Measurements from ENCODE around the gene ZNF236.
A peak's percentile ranks its signal among the peaks of the same experiment; 100 is the strongest.
"Not testable (repeated sequence)": the region's sequence is repeated elsewhere in the genome, so short reads cannot be mapped to it uniquely, and the experiment has no call there.

ZNF236 gene

DNA sequence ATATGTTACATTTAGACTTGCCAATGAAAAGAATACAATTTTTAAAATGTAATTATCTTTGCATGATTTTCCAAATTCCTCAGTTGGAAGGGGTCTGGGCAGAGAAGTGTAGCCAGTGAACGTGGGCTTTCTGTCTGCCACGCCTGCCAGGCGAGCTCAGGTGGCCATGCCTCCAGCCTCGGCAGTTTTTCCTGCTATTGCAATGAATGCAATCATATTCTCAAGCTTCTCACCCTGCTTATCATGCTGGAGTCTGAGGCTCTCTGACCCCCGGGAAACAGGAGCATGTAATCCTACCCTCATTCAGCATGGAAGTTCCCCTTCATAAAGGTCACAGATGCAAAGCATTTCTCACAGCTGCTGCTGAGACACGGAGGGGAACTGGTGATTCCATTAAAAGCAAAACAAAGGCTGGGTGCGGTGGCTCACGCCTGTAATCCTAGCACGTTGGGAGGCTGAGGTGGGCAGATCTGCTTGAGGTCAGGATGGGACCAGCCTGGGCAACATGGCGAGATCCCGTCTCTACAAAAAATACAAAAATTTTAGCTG lies 155.4 kb downstream of the ZNF236 start:
- DNase-seq = no peak

DNA sequence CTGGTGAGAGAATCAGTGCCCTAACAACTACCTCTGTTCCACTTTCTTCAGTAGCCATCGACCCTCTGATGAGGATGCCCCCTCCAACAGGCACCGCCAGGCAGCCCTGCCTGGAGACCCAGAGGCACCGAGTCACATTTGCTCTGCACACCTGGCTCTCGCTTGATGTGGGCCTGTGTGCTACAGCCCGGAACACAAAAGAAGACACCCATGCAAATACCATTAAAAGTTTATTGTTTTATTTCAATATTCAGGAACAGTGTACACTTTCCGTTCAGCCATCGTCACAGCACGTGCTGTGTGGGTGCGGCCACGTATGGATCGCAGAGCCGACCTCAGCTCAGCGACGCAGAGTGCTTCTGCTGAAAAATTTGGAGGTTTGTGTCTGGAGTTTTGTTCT lies 156.3 kb downstream of the ZNF236 start:
- no peak for DNase-seq

DNA sequence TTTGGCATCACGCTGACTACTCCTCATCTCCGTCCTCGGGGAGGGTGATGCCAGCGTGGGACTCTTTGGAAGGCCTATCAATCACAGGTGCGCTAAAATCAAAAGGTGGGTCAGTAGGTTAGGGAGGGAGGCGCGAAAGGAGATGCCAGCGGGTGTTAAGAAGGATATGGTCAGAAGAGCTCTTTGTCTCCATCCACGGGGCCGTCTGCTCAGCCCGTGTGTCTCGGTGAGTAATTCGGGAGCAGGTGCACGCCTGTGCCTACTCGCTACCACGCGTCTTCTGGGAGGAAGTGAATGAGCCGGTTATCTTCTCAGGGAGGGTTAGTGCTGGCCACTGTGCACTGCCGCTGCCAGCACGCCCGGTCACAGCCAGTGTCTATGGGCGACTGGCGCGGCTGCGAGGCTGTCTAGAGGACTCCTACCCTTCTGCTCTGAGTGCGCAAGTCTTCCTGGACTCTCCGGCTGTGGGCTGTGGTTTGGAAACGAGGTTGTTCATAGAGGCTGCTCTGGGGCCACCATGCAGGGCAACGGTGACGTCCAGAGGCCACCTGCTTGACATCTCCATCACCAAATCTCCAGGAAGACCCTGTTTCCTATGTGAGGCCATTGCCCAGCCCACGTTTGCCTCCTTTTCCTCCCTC lies 156.9 kb downstream of the ZNF236 start:
- no peak for DNase-seq

DNA sequence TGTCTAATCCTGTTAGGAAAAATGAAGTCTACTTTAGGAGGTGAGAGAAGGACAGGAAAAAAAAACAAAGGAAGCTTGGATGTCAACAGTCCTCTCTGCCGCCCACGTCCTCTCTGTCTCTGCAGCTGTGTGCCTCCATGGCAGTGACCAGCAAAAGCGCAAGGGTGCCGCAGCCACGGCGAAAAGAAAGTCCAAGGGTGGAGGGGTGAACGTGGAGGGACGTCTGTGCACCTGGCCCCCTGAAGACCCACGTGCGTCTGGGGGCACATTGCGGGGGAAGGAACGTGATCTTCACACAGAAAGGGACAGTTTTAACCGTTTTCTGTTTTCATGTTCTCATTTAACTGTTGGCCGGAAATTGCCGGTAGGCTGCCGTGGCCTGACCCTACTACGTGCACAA lies 157.5 kb downstream of the ZNF236 start:
- DNase-seq = no peak

DNA sequence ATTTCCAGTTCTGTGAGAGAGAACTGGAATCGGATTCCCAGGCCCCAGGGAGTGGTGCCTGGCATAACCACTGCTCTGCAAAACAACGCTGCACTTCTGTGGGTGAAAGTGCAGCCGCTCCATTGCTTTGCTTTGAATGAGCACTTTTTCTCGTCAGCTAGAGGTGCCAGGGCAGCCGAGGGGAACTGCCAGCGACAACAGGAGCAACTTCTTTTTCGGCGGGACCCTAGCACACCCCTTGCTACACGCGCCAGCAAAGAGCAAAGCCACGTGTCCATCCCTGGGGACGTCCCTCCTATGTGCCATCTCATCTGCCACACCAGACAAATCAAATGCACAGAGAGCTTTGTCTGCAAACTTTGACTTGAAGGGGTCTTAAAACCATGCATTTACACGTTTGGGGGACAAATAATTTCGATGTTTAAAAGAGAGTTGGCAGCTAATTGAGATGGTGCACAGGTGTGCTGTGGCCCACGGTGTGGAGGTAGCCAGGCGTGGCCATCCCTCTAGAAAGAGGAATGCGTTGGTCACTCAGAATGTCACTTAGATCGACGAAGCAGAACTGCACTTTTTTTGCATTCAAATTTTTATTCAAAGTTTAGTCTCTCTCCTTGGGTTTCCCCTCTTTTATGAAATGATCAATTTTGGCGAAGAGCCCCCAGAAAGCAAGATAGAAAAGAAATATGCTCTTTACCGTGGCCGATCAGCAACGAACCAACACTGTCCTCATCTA lies 158.5 kb downstream of the ZNF236 start:
- no peak for DNase-seq

DNA sequence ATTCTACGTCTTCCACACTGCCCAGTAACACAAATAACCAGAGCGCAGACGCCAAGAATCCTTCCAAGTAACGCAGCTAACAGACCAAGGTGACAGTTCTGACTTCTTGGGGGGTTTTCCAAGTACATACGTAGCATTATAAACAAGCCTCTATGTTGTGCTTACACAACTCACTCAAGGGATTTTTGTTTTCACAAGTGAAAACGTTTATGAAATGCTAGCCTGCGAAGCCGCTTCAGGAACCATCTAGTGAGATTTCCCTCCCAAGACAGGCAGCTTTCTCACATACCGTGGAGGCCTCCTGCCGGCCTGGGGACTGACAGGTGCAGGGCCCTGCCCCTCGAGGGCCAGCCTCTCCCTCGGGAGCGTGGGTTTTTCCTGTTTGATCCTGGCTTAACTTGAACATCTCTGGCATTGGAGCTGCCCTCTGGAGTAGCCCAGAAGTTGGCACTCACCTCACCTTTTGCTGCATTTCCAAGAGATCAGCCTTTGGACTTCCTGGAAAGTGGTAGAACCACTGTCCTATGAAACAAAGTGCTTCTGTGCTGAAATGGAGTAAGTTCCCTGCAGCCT lies 159.1 kb downstream of the ZNF236 start:
- DNase-seq = no peak

- DNase-seq = no peak
Measured at GRCh38 chr18:76982038-76982437, 159.7 kb downstream of the ZNF236 start.

DNA sequence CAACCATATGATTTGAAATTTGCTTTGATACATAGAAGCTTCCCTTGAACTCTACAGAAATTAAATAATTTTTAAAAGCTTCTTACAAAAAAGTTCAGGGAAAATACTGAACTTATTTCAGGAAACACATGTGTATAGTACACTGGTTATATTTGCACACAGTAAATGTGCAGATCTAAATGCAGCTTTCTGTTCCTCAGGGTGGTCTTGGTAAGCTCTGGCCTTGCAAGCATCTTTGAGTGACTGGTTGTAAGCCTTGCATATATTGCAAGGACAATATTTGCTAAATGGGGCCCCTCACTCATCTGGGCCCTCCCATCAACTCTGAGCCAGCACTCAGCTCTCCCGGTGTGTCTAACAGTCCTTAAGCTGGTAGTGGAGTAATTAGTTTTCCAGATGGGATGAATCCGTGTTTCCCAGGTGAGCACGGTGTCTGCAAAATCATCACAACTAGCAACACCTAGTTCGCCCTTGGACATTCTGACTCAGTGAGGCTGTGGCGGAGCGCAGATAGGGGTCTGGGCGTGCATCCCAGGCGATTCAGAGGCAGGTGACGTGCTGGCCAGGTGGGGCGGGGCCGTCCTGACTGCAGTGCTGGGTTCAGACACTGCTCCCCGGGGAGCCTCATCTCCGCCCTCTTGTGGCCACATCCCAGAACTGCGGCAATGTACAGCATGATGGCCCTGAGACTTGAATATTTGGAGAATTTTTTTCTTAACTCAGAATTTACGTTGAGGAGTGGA lies 160.7 kb downstream of the ZNF236 start:
- peak; percentile 88 for DNase-seq

DNA sequence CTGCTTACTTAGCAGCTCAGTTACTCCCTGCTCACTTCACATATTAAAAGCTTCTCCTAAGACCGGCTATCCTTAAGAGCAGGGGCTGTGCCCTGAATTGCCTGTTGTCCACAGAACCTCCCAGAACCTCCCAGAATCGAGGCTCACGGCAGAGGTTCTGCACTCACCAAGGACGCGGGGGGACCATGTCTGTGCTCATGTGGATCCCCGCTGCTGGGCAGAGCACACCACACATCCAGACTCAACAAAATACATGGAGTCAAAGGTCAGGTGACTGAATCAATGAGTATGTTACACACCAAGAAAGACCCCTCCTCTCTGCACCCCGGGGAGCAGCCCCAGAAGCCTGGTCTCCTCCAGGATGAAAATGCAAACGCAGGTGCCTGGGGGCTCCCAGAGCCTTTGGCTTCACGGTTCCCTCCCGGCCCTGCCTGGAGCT lies 161.3 kb downstream of the ZNF236 start:
- DNase-seq = no peak

DNA sequence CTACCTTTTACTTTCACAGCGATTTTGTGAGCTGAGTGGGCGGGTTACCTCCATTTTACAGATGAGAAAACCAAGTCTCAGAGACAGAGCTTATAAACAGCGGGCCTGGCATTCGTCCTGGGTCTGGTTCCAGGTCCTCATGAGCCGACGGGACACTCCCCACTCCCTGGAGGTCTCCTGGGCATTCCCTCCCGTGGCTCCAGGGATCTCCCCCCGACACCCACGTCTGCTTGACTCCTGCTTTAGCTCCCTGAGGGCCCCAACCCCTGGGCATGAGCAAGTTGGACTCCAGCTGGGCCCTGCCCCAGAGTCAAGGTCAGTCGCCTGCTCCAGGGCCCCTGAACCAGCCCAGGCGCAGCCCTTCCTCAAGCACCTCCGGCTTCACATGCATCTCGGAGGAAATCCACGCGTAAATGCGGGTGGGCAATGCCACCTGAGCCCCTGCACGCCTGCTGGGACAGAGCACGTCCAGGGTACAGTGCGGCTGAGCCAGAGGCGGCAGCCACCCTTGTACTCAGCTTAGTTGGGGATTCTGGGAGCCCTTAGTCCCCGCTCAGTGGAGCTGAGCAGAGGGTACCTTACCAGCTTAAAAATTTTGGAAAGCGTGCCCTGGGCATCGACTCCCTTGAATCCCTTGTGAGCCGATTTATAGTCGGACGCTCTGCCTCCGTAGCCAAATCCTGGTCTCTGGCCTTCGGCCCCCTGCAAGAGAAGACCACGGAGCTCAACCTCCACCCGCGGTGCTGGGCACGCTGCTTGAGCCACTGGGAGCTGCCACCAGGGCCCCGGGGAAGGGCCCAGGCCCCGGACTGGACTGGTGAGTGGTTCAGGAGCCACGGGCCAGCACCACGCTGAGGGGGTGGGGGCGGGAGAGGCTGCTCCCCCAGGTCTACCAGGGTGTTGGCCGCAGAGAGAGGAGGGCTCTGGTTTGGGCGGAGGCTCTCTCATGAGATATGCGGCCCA lies 162.1 kb downstream of the ZNF236 start:
- no peak for DNase-seq

DNA sequence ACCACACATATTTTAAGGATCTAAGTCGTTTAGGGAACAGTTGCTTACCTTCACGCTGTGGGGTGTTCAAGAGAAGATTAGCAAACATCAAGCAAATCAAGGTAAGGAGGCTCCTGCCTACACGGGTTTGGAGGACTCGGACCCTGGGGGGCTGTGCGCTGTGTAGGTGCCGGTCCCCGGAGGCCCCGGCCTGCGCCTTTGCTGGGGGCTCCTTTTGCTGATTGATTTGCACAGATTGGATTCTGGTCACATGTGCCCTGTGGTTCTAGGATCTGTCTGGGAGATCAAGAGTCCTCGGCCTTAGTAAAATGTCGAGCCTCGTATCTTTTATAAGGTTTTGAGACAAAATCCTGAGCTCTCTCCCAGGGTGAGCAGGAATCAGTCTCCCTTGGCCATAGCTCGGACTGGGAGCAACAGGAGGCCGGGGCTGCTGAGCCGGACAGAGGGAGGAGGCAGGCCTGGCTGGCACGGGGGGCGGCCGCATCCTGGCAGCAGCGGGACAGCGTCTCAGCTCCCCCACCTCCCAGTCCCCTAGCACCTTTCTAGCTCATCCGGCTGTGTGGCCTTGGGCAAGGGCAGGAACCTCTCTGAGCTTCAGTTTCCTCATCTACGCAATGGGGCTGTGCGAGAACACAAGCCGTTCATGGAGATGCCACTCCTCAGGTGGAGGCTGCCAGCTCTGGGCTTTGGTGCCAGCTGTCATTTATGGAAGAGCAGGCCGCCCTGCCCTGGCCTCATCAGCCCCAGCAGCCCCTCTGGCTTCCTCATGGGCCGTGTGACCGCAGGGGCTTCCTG lies 163.0 kb downstream of the ZNF236 start:
- no peak for DNase-seq

- DNase-seq = no peak
Measured at GRCh38 chr18:76985951-76986236, 163.5 kb downstream of the ZNF236 start.

GRCh38 chr18:76986406-76986805 lies 164.0 kb downstream of the ZNF236 start:
- no peak for DNase-seq

DNA sequence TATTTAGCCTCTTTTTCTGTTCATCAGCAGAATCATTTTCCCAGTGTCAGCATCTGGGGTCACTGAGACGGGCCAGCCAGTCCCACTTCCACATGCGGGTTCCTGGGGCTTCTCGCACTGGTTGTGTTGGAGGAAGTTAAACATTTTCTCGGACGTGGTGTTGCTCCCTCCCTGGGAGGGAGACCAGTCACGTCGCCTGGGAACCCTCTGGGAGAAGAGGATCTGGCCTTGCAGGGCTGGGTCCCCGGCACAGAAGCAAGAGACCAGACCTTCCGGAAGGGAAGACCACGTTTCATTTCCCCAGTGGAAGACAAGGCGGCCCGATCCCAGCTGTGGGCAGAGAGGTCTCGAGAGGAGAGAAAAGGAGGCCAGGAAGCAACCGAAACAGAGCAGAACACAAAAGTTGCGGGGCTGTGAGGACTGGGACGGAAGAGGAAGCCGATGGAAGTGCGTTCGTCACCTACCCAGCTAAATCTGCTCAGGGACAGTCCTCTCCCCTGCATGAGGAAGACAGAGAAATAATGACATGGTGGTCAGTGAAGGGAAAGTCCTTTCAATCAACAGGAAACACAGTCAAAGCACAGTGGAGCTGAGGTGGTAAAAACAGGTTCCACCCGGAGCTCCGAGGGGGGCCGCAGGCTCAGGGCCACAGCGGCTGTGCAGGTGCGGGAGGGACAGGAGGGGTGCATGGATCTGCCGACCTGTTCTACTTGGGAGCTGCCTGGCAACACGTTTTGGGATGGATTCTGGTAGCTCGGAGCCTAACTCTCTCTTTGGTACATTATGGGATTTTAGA lies 165.9 kb downstream of the ZNF236 start:
- no peak for DNase-seq

DNA sequence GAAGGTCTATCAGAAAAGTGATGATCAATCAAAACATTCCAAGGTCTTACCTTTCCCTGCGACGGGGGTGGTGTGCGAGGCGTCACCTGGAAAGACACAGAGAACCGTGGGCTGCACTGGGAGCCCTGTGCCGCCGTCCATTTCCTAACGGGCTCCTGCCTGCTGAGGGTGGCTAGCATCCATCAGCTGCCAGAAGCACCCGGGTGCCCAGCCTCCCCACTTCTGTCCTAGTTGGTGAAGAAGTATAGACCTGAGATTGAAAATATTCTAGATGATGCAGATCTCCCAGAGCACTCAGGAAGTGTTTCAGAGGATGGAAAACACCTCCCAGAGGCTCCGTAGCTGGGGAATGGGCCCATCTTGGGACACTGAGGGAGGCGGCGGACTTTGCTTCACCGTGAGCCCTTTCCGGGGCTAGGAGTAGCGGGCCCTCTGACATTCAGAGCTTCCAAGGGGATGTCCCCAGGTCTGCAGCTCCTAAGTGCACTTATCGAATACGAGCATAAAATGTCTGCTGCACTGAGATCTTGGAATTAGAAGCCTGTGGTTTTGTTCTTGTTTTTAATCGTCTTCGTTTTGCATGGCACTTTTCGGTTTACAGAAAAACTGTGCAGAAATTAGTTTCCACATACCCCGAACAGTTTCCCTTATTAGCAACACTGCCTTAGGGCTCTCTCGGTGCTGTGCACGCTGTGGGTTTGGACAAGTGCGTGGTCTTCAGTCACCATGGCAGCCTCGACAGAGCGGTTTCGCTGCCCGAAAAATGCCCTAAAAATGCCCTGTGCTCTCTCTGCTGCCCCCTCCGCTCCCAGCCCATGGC lies 166.7 kb downstream of the ZNF236 start:
- DNase-seq = no peak

GRCh38 chr18:76989647-76990190 lies 167.4 kb downstream of the ZNF236 start:
- DNase-seq = no peak

DNA sequence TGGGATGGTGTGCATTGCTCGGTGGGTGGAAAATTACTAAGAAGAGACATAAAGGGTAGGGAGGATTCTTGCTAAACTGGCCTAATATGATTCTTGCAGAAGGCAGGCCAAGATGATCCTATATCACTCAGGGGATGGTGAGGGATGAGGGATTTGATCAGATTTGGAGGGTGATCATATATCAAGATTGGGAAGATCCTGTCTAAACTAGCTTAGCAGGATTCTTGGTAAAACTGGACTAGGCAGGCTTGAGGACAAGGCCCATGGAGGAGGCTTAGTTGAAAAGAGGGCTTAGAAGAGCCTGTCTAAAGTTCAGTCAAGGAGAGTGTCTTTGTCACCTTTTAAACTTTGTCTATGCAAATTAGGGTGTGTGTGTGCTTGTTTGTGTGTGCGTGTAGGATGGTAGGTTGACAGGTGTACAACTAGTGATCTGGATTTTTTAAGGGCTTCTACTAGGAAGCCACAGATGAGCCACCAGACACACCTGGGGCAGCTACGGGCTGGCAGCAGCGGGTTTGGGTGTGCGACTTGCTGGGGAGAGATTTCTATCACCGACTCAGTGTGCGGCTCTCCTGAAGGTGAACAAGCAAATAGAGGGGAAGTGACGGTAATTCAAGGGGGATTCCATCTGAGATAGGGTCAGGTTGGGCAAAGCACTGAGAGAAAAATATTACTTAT lies 168.1 kb downstream of the ZNF236 start:
- DNase-seq = not testable (repeated sequence)

DNA sequence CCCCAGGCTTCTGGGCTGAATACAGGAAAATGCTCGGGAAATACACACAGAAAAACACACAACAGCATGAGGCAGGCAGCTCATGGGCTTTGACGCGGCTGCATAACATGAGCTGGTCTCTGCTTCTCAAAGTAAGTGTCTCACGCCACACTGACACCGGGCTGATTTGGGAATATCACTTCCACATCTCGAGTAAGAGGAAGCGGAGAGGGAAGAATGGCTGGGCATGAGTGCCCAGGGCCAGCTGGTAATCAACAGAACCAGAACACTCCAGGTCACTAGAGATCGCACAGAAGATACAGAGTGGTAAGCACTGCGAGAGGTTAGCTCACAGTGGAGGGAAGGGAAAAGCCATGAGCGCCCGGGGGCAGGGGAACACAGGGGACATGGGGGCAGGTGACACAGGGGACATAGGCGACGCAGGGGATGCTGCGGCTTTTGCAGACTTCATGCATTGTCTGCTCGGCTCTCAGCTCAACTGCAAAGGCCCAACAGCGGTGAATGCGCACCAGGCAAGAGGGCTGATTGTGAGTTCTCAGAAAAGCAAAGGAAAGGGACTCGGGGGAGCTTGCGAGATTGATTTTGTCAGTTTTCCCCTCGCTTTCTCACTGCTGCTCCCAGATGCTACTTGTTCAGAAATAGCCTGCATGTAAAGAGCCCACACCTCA lies 168.8 kb downstream of the ZNF236 start:
- DNase-seq = no peak

All from hematopoietic multipotent progenitor cell treated with erythropoietin and hydrocortisone succinate and interleukin-3 and kit ligand, for 6 days (in vitro differentiated cells).